Large intestine (tissue), 3 donors: ENCODE measurements around the gene SNRPA. TPM values are rescaled to one million over a fixed set of nuclear protein-coding genes. Genes with fewer than 3 reads are reported as not detected.

ENCODE experiments used
- DNase-seq, 2 donors: peaks; one replicate each; pipeline versions ENCODE4 v3.0.0 to v3.0.0-alpha.2; 2013
- H3K27ac ChIP-seq: one replicate; pipeline ENCODE4 v1.5.1; 2013; ENCODE audit warnings: low read length
- H3K27me3 ChIP-seq: 2 replicates; pipeline ENCODE4 v1.6.1; 2013; ENCODE audit warnings: low read length; ENCODE audit not compliant: control insufficient read depth, insufficient read depth
- H3K36me3 ChIP-seq: 2 replicates; pipeline ENCODE4 v1.6.1; 2013; ENCODE audit warnings: low read length; ENCODE audit not compliant: control insufficient read depth, insufficient read depth
- H3K4me1 ChIP-seq: one replicate; pipeline ENCODE4 v1.6.1; 2013; ENCODE audit warnings: low read length; ENCODE audit not compliant: control insufficient read depth, insufficient read depth
- H3K4me3 ChIP-seq: one replicate; pipeline ENCODE4 v1.5.1; 2013; ENCODE audit warnings: low read length
- H3K9me3 ChIP-seq: one replicate; pipeline ENCODE4 v1.6.1; 2013; ENCODE audit warnings: mild to moderate bottlenecking, low read depth, low read length, moderate library complexity; ENCODE audit not compliant: control insufficient read depth
- WGBS: methylation state at CpG from one replicate; pipeline ENCODE4 v1.1.5; 2013; ENCODE audit warnings: low lambda C conversion rate; ENCODE audit not compliant: insufficient coverage; 5-methylcytosine and 5-hydroxymethylcytosine counted together
- polyA plus RNA-seq: library from polyadenylated mRNA; unstranded; fragments of 120-200 nt; gene quantifications from one replicate; pipeline ENCODE4 v1.2.1, GENCODE V29; 2013

The SNRPA gene
- polyA plus RNA-seq, 1 donor = 65.7 TPM

- Histone ChIP-seq H3K27me3 (no peaks in the 10 kb centered on the region), H3K27ac (peak overlapping the region; percentile 44), H3K4me1 (peaks cover 65% of the 10 kb centered on the region), H3K36me3 (peaks cover 50% of the 10 kb centered on the region), H3K9me3 (peaks cover 2% of the 10 kb centered on the region), H3K4me3 (peak overlapping the region; percentile 8)
- whole genome bisulfite sequencing = no CpG with 5 or more reads among the region's 13 CpGs
- no peak for DNase-seq
Measured at GRCh38 chr19:40801426-40802299, 50.7 kb downstream of the SNRPA start.

- H3K9me3 ChIP-seq = peaks cover 2% of the 10 kb centered on the region
- DNase-seq = peak in 1 of 2 donors; percentile 47
- peak overlapping the region; percentile 8 for H3K4me3 ChIP-seq
- 80% methylated on average over 1 of the region's 11 CpGs for WGBS
- peaks cover 71% of the 10 kb centered on the region for H3K4me1 ChIP-seq
- H3K27ac ChIP-seq = peak overlapping the region; percentile 44
- peaks cover 57% of the 10 kb centered on the region for H3K36me3 ChIP-seq
- H3K27me3 ChIP-seq = no peaks in the 10 kb centered on the region
Measured at GRCh38 chr19:40802300-40803169, 51.5 kb downstream of the SNRPA start.

- no peak for DNase-seq
- Histone ChIP-seq H3K27me3 (no peaks in the 10 kb centered on the region), H3K9me3 (peaks cover 2% of the 10 kb centered on the region), H3K4me1 (peaks cover 71% of the 10 kb centered on the region), H3K27ac (peak overlapping the region; percentile 44), H3K4me3 (no peak overlapping the region), H3K36me3 (peaks cover 64% of the 10 kb centered on the region)
- no CpG with 5 or more reads among the region's 9 CpGs for WGBS
Measured at GRCh38 chr19:40803170-40803856, 52.3 kb downstream of the SNRPA start.

DNA sequence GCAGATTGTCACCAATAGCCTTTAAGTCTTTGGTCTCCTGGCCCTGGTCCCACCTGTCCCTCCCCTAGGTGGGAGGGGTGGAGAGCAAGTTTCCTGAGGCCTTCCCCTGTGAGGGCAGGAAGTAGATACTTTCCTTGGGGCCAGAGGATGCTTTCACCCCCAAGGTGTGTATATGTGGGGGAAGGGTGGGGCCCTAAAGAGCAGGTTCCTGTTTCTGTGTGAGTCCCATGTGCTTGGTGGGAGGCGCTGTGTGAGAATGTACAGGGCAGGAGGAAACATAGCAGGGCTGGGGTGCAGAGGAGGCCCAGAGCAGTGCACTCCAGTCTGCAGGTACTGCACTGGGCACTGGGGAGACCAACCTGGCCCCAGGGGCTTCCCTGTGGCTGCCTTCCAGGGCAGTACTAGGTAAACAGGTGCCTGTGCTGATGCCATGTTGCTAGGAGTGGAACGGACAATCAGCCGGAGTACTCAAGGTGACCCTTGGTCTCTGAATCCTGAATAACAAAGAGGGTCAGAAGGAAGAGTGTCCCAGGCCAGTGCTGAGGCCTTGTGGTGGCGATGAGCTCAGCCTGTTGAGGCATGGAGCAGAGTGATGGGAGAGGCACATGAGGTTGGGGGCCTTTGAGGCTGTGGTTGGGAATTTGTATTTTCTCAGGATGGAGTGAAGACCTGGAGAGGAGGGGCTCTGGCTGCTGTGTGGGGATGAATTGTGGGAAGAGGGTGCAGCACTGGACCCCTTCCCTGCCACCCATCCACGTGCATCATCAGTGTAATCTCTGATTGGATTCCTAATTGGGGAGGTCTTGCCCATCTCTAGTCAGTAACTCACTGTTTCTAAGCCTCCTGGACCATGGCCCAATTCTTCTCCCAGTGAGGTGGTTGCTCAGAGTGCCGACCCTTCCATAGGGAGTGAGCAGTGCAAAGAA, 53.1 kb downstream of the SNRPA start:
- DNase-seq = peak; percentile 58 to 70
- Histone ChIP-seq H3K27me3 (no peaks in the 10 kb centered on the region), H3K9me3 (peaks cover 2% of the 10 kb centered on the region), H3K4me3 (no peak overlapping the region), H3K27ac (peak overlapping the region; percentile 44), H3K4me1 (peaks cover 71% of the 10 kb centered on the region), H3K36me3 (peaks cover 71% of the 10 kb centered on the region)
- WGBS = no CpG with 5 or more reads among the region's 6 CpGs

DNA sequence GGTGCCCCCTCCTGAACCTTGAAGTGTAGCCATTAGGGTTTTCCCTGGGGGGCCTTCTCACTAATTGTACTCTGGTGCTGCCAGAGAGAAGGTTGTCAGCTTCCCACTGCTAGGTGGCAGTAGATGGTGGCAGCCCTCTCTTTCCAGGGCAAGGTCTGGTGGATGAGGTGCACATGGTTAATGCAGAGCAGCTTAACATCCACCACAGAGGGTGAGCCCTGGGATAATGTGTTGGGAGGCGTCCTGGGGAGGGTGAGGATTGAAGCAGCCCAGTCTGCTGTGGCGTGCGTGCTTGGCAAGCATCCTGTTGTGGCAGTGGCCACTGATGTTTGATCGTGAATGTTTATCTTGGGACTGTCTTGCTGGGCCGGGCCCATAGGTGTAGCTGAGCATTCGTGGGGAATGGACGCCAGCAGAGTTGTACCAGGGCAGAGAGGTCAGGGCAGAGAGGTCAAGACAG, 53.8 kb downstream of the SNRPA start:
- Histone ChIP-seq H3K4me1 (peaks cover 74% of the 10 kb centered on the region), H3K36me3 (peaks cover 78% of the 10 kb centered on the region), H3K9me3 (peaks cover 2% of the 10 kb centered on the region), H3K4me3 (no peak overlapping the region), H3K27ac (peak overlapping the region; percentile 6), H3K27me3 (no peaks in the 10 kb centered on the region)
- DNase-seq = no peak
- WGBS = no CpG with 5 or more reads among the region's 7 CpGs

- H3K4me1 ChIP-seq = peaks cover 74% of the 10 kb centered on the region
- peaks cover 2% of the 10 kb centered on the region for H3K9me3 ChIP-seq
- no peak for DNase-seq
- no peaks in the 10 kb centered on the region for H3K27me3 ChIP-seq
- H3K4me3 ChIP-seq = no peak overlapping the region
- no CpG with 5 or more reads among the region's 2 CpGs for WGBS
- peaks cover 77% of the 10 kb centered on the region for H3K36me3 ChIP-seq
- peak overlapping the region; percentile 11 for H3K27ac ChIP-seq
Measured at GRCh38 chr19:40805258-40805868, 54.4 kb downstream of the SNRPA start.

- Histone ChIP-seq H3K9me3 (no peaks in the 10 kb centered on the region), H3K36me3 (peaks cover 66% of the 10 kb centered on the region), H3K4me3 (no peak overlapping the region), H3K27ac (peak overlapping the region; percentile 3), H3K27me3 (no peaks in the 10 kb centered on the region), H3K4me1 (peaks cover 68% of the 10 kb centered on the region)
- WGBS = no CpG with 5 or more reads among the region's 26 CpGs
- peak; percentile 88 to 89 for DNase-seq
Measured at GRCh38 chr19:40806423-40807146, 55.6 kb downstream of the SNRPA start.

- no CpG with 5 or more reads among the region's 18 CpGs for WGBS
- DNase-seq = no peak
- H3K9me3 ChIP-seq = no peaks in the 10 kb centered on the region
- H3K4me3 ChIP-seq = no peak overlapping the region
- peaks cover 58% of the 10 kb centered on the region for H3K36me3 ChIP-seq
- H3K27ac ChIP-seq = peak overlapping the region; percentile 2
- H3K4me1 ChIP-seq = peaks cover 68% of the 10 kb centered on the region
- H3K27me3 ChIP-seq = no peaks in the 10 kb centered on the region
Measured at GRCh38 chr19:40807147-40808020, 56.4 kb downstream of the SNRPA start.
